ENCODE results near the gene STEAP1B. TPM values are rescaled to one million over a fixed set of nuclear protein-coding genes. Genes with fewer than 3 reads are reported as not detected.

The STEAP1B gene
- total and polyA plus RNA-seq, 2 donors (not counting 3 experiments of a cell fraction or from before 2014, with no cell fraction given): 32.2 to 46.1 TPM

- no peak for TF ChIP-seq MYC (IDR thresholded peaks at IDR 0.05; ENCODE audit: low read depth, low read length)
- TF ChIP-seq EZH2 (IDR thresholded peaks at IDR 0.05; ENCODE audit: borderline replicate concordance, low read depth, low read length, severe bottlenecking): no peak
- no peak for TF ChIP-seq FOS (IDR thresholded peaks at IDR 0.05; ENCODE audit: borderline replicate concordance, insufficient read depth, low read length)
- no peak for TF ChIP-seq GATA2 (IDR thresholded peaks at IDR 0.05; ENCODE audit: insufficient read depth, insufficient read length, low read depth, low read length)
- no peak for TF ChIP-seq JUN (IDR thresholded peaks at IDR 0.05; ENCODE audit: borderline replicate concordance, insufficient read depth, insufficient read length, low read depth)
- no peak for TF ChIP-seq POLR2AphosphoS5 (IDR thresholded peaks at IDR 0.05; ENCODE audit: insufficient read depth, low read depth, low read length)
- no peak for TF ChIP-seq POLR2A (IDR thresholded peaks at IDR 0.05; ENCODE audit: low read depth, low read length)
- no peak for TF ChIP-seq CTCF (IDR thresholded peaks at IDR 0.05; ENCODE audit: extremely low read depth in 1 of 2, insufficient read depth in 1 of 2, low read depth in 1 of 2, low read length in 2 of 2)
- ChIA-PET CTCF (interaction anchor here (1.4 to 1.5 kb wide), 3 partner anchors 26 to 35 kb away, joined by 4 to 6 read pairs (median 4); no protein-coding TSS in a partner anchor), POLR2A (interaction anchor here (0.6 to 1.4 kb wide), 2 partner anchors 26 to 27 kb away, joined by 3 to 5 read pairs; no protein-coding TSS in a partner anchor)
- H3K9me1 ChIP-seq (replicated peaks; ENCODE audit: control insufficient read depth, extremely low read depth, insufficient read depth, low read length): no peaks in the 10 kb centered on the region
- no peaks in the 10 kb centered on the region for H3K79me2 ChIP-seq (ENCODE audit: control insufficient read depth, insufficient read depth, low read length)
- H4K20me1 ChIP-seq (replicated peaks; ENCODE audit: control insufficient read depth, extremely low read depth, insufficient read depth, low read length): no peaks in the 10 kb centered on the region
- peaks cover 26% of the 10 kb centered on the region for H3K4me1 ChIP-seq (ENCODE audit: control insufficient read depth, extremely low read depth, insufficient read depth, low read length)
- no peak overlapping the region for H3K4me2 ChIP-seq (ENCODE audit: insufficient read depth, low read length)
- peak overlapping the region; percentile 96 for H3K27ac ChIP-seq (ENCODE audit: insufficient read depth, low read depth, low read length)
- intact Hi-C loops (cut with micrococcal nuclease): loop anchor here (1.0 kb wide), 2 partner anchors 16 to 27 kb away; no protein-coding TSS in a partner anchor
- no peaks in the 10 kb centered on the region for H3K27me3 ChIP-seq (ENCODE audit: control insufficient read depth in 2 of 2, insufficient read depth in 2 of 2, low read length in 2 of 2)
- DNase-seq (ENCODE audit: low read depth, low spot score) (peak; percentile 80), FAIRE-seq (peak; percentile 49)
- no peaks in the 10 kb centered on the region for H3K36me3 ChIP-seq (ENCODE audit: control insufficient read depth in 2 of 2, extremely low read depth in 1 of 2, insufficient read depth in 2 of 2, low read length in 2 of 2)
- no peaks in the 10 kb centered on the region for H3K9me3 ChIP-seq (replicated peaks; ENCODE audit: control insufficient read depth, insufficient read depth, low read length)
- no peak overlapping the region for H3K4me3 ChIP-seq (replicated peaks in 1 of 3; ENCODE audit: insufficient read depth in 1 of 3, low read depth in 1 of 3, low read length in 3 of 3)
- peak overlapping the region; percentile 53 for H3K9ac ChIP-seq (replicated peaks; ENCODE audit: extremely low read depth, insufficient read depth, low read length)
- H2AFZ ChIP-seq (ENCODE audit: low read depth, low read length): no peak overlapping the region
- dilution Hi-C loops (cut with MboI; ENCODE audit: extremely low pct_ligation_motif_present, low sequenced_read_pairs): no loop called here
- BruUV-seq (replicated peaks): no TSS peak
Measured at GRCh38 chr7:22417841-22418240, 82.1 kb downstream of the STEAP1B start.
